B cell (primary cell): ENCODE measurements around the gene LPIN2. TPM values are rescaled to one million over a fixed set of nuclear protein-coding genes. Genes with fewer than 3 reads are reported as not detected.

Source experiments
- ATAC-seq: fragments of 200-7000 bp; cut with Tn5 transposase; one replicate; pipeline ENCODE4 v1.10.0; 2021; ENCODE audit warnings: low read depth, mild to moderate bottlenecking, moderate number of reproducible peaks, moderate library complexity
- CTCF ChIA-PET: fragments of 350-600 bp; sonication (Branson Sonifier 250); formaldehyde crosslinking; loops from one replicate; lab custom pipeline; 2021; ENCODE audit warnings: antibody characterized with exemption, inconsistent platforms; lab: Charles Lee
- POLR2A ChIA-PET: fragments of 350-600 bp; sonication (Branson Sonifier 250); formaldehyde crosslinking; loops from one replicate; lab custom pipeline; 2021; ENCODE audit warnings: antibody characterized with exemption; lab: Charles Lee
- DNase-seq: peaks from one replicate; pipeline ENCODE4 v3.0.0; 2013
- H2AFZ ChIP-seq: 2 replicates; pipeline ENCODE4 v1.6.1; 2012; ENCODE audit warnings: mild to moderate bottlenecking, low read depth, low read length; ENCODE audit not compliant: insufficient read depth, poor library complexity, severe bottlenecking
- H3K27ac ChIP-seq, 2 donors: 1 replicate in 1 of 2; 2 replicates in 1 of 2; pipeline ENCODE4 v1.5.1; 2012 to 2013; ENCODE audit warnings: low read length in 2 of 2, mild to moderate bottlenecking in 2 of 2, moderate library complexity in 1 of 2
- H3K27me3 ChIP-seq, 4 experiments: fragments of 200-600 bp in 1 of 4; sonication (generic) in 1 of 4; replicated peaks in 1 of 4; 1 replicate in 2 of 4; 2 replicates in 2 of 4; pipeline versions ENCODE4 v1.6.1 to v1.7.0; 2013 to 2016; ENCODE audit warnings: low read length in 3 of 4, mild to moderate bottlenecking in 2 of 4, mixed read lengths in 1 of 4, moderate library complexity in 1 of 4; ENCODE audit not compliant: insufficient read depth in 4 of 4, control insufficient read depth in 3 of 4; ENCODE audit errors: control extremely low read depth in 1 of 4
- H3K36me3 ChIP-seq, 2 experiments: replicated peaks in 1 of 2; 1 replicate in 1 of 2; 2 replicates in 1 of 2; pipeline versions ENCODE4 v1.6.1 to v1.7.1; 2013; ENCODE audit warnings: low read length in 1 of 2; ENCODE audit not compliant: insufficient read depth in 2 of 2, control insufficient read depth in 1 of 2; ENCODE audit errors: control extremely low read depth in 1 of 2, extremely low read depth in 1 of 2
- H3K4me1 ChIP-seq, 2 donors: fragments of 200-600 bp in 1 of 2; sonication (generic) in 1 of 2; 1 replicate in 1 of 2; 2 replicates in 1 of 2; pipeline versions ENCODE4 v1.5.1 to v1.6.1; 2013 to 2017; ENCODE audit warnings: low read length in 2 of 2; ENCODE audit not compliant: control insufficient read depth in 2 of 2, insufficient read depth in 2 of 2
- H3K4me2 ChIP-seq: replicated peaks from 2 replicates; pipeline ENCODE3; 2012; ENCODE audit warnings: mild to moderate bottlenecking, low read depth, low read length; ENCODE audit not compliant: poor library complexity, severe bottlenecking
- H3K4me3 ChIP-seq, 5 experiments: fragments of 200-600 bp in 1 of 5; sonication (generic) in 1 of 5; 1 replicate in 3 of 5; 2 replicates in 2 of 5; pipeline versions ENCODE4 v1.5.1 to v1.7.0; 2011 to 2016; ENCODE audit warnings: low read length in 4 of 5, mild to moderate bottlenecking in 4 of 5, low read depth in 2 of 5, control low read depth in 1 of 5, moderate library complexity in 1 of 5; ENCODE audit not compliant: insufficient read depth in 1 of 5; ENCODE audit errors: control extremely low read depth in 1 of 5, extremely low read depth in 1 of 5
- H3K79me2 ChIP-seq: fragments of 200-600 bp; sonication (generic); one replicate; pipeline ENCODE4 v1.6.0; 2016; ENCODE audit warnings: low read length; ENCODE audit not compliant: control insufficient read depth, insufficient read depth
- H3K9ac ChIP-seq: fragments of 200-600 bp; sonication (generic); 2 replicates; pipeline ENCODE4 v1.6.1; 2017; ENCODE audit warnings: mild to moderate bottlenecking, low read length, moderate library complexity
- H3K9me3 ChIP-seq, 3 donors: one replicate each; pipeline versions ENCODE4 v1.6.1 to v1.7.1; 2013; ENCODE audit warnings: low read length in 2 of 3; ENCODE audit not compliant: control insufficient read depth in 2 of 3, insufficient read depth in 1 of 3; ENCODE audit errors: control extremely low read depth in 1 of 3
- H4K20me1 ChIP-seq: 2 replicates; pipeline ENCODE4 v1.6.0; 2012; ENCODE audit warnings: mild to moderate bottlenecking, low read length; ENCODE audit not compliant: insufficient read depth, control insufficient read depth, poor library complexity, severe bottlenecking
- H3K27ac Mint-ChIP-seq: one replicate; pipeline ENCODE4 v1.8.0; 2021; ENCODE audit warnings: mixed read lengths
- H3K27me3 Mint-ChIP-seq: one replicate; pipeline ENCODE4 v1.8.0; 2021; ENCODE audit warnings: mixed read lengths
- H3K4me1 Mint-ChIP-seq: one replicate; pipeline ENCODE4 v1.8.0; 2021; ENCODE audit warnings: mixed read lengths
- H3K4me3 Mint-ChIP-seq: one replicate; pipeline ENCODE4 v1.8.0; 2021; ENCODE audit warnings: mixed read lengths
- H3K9me3 Mint-ChIP-seq: one replicate; pipeline ENCODE4 v1.8.0; 2022; ENCODE audit warnings: mixed read lengths; ENCODE audit not compliant: insufficient read depth
- CTCF ChIP-seq: fragments of 200-600 bp; IDR thresholded peaks from one replicate; pipeline ENCODE4 v1.8.0; 2022; ENCODE audit warnings: antibody characterized with exemption, mild to moderate bottlenecking
- EZH2 ChIP-seq: IDR thresholded peaks from 2 replicates; pipeline ENCODE4 v1.6.1; 2012; ENCODE audit warnings: borderline replicate concordance, low read depth, mild to moderate bottlenecking, moderate library complexity, low read length; ENCODE audit not compliant: insufficient read depth, poor library complexity, severe bottlenecking
- WGBS: methylation state at CpG from one replicate; pipeline ENCODE4 v1.1.5; 2013; ENCODE audit warnings: missing lambda C conversion rate; ENCODE audit not compliant: insufficient coverage; 5-methylcytosine and 5-hydroxymethylcytosine counted together
- intact Hi-C: fragments of 100-400 bp; cut with micrococcal nuclease; formaldehyde crosslinking; loops from one replicate; pipeline ENCODE4 v1.10.0; 2022
- polyA plus RNA-seq: library from polyadenylated mRNA; depleted of rRNA; stranded (reverse); fragments of >200 nt; gene quantifications from 2 replicates; pipeline ENCODE4 v1.2.3, GENCODE V29; 2012
- total RNA-seq, 2 donors: library from RNA; stranded (reverse); fragments of 120-200 nt in 1 of 2; gene quantifications; 1 replicate in 1 of 2; 2 replicates in 1 of 2; pipeline versions ENCODE4 v1.2.3 to v1.2.4, GENCODE V29; 2013 to 2022

The LPIN2 gene
- total and polyA plus RNA-seq, 2 donors (not counting 1 experiment from before 2014, with no cell fraction given): 8.0 to 31.0 TPM

- Mint-ChIP-seq H3K4me3 (no peak overlapping the region), H3K9me3 (no peaks in the 10 kb centered on the region), H3K27me3 (peaks cover 18% of the 10 kb centered on the region), H3K4me1 (peaks cover 3% of the 10 kb centered on the region), H3K27ac (no peak overlapping the region)
- Histone ChIP-seq H3K4me3 (no peak overlapping the region), H3K9me3 (no peaks in the 10 kb centered on the region), H2AFZ (no peak overlapping the region), H4K20me1 (no peaks in the 10 kb centered on the region), H3K4me2 (no peak overlapping the region), H3K27me3 (no peaks in the 10 kb centered on the region), H3K36me3 (no peaks in the 10 kb centered on the region), H3K9ac (no peak overlapping the region), H3K4me1 (no peaks in the 10 kb centered on the region), H3K27ac (no peak overlapping the region), H3K79me2 (no peaks in the 10 kb centered on the region)
- ChIA-PET CTCF (interaction anchor here (1.1 kb wide), 1 partner anchor 9 kb away, joined by 3 read pairs; no protein-coding TSS in a partner anchor), POLR2A (no interaction called here)
- TF ChIP-seq EZH2 (no peak), CTCF (no peak)
- 95% methylated on average over 6 of the region's 6 CpGs for WGBS
- ATAC-seq: no peak
- no peak for DNase-seq
- intact Hi-C loops: no loop called here
These were observed 41.3 kb upstream of the LPIN2 start for GRCh38 chr18:3054214-3054613.

- H3K27me3 ChIP-seq: no peaks in the 10 kb centered on the region
- intact Hi-C loops: no loop called here
- no peaks in the 10 kb centered on the region for H3K9me3 Mint-ChIP-seq
- no peak overlapping the region for H3K4me2 ChIP-seq
- H3K4me3 ChIP-seq: no peak overlapping the region
- no peak overlapping the region for H2AFZ ChIP-seq
- no peaks in the 10 kb centered on the region for H3K79me2 ChIP-seq
- ChIA-PET POLR2A (no interaction called here), CTCF (interaction anchor here (1.1 kb wide), 1 partner anchor 10 kb away, joined by 3 read pairs; no protein-coding TSS in a partner anchor)
- no peaks in the 10 kb centered on the region for H3K4me1 ChIP-seq
- no peaks in the 10 kb centered on the region for H4K20me1 ChIP-seq
- no peaks in the 10 kb centered on the region for H3K4me1 Mint-ChIP-seq
- TF ChIP-seq CTCF: no peak
- no peak for TF ChIP-seq EZH2
- no peak overlapping the region for H3K9ac ChIP-seq
- no peak overlapping the region for H3K27ac Mint-ChIP-seq
- WGBS: 97% methylated on average over 4 of the region's 4 CpGs
- no peak for ATAC-seq
- no peaks in the 10 kb centered on the region for H3K36me3 ChIP-seq
- H3K27ac ChIP-seq: no peak overlapping the region
- no peak for DNase-seq
- H3K27me3 Mint-ChIP-seq: peaks cover 20% of the 10 kb centered on the region
- no peak overlapping the region for H3K4me3 Mint-ChIP-seq
- H3K9me3 ChIP-seq: no peaks in the 10 kb centered on the region
These were observed 40.1 kb upstream of the LPIN2 start for GRCh38 chr18:3053081-3053480.
